ENCODE results near the gene IZUMO4.

Gene IZUMO4

DNA sequence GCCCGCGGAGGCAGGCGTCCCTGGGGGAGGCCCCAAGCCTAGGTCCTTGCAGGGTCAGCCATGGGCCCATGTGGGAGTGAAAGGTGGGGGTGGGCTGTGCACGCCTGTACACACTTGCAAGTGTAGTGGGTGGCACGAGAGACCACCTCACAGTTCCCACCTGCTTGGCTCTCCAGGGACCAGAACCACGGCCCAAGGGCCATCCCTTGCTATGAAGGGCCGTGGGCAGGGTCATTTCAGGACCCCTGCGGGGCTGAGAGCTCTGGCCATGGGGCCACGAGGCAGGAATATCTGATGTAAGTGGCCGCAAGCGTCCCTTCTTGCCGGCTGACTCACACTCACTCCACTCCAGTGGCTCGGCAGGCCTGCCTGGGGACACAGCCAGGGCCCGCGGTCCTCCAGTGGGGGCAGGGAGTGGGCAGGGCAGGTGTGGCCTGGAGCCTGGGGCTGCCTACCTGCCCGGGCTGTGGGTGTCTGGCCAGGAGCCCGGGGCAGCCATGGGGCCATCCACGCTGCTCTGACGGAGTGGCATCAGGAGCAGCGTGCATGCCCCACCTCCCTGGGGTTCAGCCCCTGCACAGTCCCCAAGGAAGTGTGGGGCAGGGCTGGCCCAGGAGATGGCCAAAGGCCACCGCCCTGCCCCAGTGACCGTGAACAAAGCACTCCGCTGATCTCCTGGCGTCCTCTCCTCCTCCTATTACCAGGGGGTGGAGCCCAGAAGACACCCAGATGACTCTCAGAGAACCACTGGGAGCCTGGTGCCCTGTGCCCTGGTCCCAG, 37.1 kb upstream of the IZUMO4 start:
- FAIRE-seq: no peak

DNA sequence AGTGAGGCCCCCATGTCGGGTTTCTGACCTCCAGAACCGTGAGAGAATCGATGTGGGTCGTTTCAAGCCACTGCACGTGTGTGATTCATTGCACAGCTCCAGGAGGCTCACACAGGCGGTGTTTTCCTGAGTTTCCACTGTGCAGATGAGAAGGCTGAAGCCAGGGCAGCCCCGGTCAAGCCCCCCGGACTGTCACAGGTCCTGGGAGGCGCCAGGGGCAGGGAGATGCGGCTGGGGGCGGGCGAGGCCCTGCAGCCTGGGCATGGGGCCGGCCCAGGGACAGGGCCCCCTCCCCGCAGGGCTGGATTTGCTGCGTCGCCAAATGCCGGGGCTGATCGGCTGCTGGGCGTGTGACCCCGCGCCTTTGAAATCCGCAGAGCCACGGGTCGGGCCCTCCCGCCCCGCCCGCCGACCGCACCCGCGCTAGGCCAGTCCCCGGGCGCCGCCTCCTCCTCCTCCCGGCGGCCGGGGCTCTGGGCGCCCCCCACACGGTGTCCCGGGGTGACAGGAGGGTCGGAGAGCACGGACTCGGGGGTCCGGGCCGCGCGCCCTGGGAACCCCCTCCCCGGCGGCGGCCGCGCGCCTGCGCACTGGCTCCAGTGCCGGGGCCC, 35.7 kb upstream of the IZUMO4 start:
- FAIRE-seq: no peak

DNA sequence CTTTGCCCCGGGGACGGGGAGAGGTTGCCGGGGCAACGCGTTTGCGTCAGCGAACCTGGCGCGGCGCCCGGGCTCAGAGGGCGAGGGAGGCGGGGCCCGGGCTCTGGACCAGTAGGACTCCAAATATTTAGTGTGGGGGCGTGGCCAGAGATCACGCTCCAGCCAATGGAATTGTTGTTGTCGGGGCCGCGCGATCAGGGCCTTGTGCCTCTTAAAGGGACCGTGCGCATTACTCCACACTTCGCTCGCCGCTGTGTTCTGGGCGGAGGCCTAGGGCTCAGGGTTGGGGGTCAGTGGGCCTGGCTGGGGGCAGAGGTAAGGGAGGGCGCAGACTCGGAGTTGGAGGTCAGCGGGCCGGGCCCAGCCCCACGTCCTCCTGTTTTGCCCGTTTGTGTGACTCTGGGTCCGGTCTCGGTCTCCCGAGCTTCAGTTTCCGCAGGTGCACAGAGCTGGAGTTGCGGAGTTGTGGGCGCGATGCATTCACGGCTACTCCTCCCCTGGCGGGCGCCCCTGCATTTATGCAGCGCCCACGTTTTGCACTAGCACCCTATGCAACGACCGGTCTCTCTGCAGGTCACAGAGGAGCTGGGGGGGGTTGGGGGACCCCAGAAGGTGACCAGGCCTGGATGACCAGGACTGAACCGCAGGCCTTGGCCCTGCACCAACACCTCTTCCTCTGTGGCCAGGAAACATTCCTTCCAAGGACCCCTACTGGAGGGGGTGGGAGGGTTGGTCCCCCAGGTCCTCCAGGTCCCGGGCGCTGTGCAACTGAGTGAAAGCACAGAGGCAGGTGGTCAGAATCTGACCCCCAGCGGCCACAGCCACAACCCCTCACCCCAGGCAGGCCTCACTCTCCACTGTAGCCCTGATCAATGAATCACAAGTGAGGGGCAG, 35.0 kb upstream of the IZUMO4 start:
- peak; percentile 97 for FAIRE-seq

DNA sequence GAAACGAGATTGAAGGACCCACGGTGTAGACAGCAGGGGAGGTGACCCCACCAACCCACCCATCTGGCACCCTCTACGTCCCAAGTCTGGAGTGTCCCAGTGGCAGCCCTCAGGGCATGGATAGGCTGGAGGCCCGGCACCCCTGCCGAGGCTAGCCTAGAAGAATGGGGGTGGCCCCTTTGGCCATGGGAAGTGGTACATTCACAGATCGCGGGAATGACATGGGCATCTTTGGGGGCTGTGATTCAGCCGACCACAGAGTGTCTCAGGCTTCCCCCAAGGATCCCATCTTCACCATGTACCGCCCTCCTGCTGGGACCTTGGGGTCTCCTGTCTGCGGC, 34.4 kb upstream of the IZUMO4 start:
- no peak for FAIRE-seq

DNA sequence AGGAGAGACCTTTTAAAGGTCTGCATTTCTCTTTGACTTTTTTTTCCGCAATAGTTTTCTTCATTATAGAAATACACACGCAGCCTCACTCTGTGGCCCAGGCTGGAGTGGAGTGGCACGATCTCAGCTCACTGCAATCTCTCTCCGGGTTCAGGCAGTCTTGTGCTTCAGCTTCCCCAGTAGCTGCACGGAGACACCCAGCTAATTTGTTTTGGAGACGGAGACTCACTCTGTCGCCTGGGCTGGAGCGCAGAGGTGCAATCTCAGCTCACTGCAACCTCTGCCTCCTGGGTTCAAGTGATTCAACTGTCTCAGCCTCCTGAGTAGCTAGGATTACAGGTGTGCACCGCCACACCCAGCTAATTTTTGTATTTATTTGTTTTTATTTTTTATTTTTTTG, 33.9 kb upstream of the IZUMO4 start:
- no peak for FAIRE-seq

DNA sequence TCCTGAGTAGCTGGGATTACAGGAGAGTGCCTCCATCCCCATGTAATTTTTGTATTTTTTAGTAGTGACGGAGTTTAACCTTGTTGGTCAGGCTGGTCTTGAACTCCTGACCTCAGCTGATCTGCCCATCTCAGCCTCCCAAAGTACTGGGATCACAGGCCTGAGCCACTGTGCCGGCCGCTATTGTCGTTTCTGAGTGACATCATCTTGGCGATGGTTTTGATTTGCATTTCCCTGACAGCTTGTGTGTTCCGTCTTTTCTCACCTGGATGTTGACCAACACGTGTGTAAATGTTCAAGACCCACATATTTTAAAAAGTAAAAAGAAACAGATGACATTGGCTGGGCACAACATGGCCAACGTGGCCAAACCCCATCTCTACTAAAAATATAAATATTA, 32.9 kb upstream of the IZUMO4 start:
- no peak for FAIRE-seq

DNA sequence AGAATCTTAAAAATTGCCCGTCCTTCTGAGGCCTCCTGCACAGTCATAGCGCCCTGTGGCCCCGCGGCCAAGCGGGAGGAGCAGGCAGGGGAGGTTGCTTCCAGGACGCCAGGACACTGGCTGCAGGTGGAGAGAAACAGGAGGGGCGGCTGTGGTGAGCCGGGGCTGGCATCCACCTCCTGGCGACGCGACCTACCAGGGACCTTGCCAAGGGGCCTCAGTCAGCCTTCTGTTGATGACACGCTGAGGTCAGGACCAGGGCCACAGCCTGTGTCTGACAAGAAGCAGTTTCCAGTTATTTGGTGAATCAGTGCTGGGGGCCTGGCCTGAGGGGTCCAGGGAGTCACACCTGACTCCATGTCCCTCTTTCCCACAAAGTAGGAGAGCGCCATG, 32.3 kb upstream of the IZUMO4 start:
- no peak for FAIRE-seq

DNA sequence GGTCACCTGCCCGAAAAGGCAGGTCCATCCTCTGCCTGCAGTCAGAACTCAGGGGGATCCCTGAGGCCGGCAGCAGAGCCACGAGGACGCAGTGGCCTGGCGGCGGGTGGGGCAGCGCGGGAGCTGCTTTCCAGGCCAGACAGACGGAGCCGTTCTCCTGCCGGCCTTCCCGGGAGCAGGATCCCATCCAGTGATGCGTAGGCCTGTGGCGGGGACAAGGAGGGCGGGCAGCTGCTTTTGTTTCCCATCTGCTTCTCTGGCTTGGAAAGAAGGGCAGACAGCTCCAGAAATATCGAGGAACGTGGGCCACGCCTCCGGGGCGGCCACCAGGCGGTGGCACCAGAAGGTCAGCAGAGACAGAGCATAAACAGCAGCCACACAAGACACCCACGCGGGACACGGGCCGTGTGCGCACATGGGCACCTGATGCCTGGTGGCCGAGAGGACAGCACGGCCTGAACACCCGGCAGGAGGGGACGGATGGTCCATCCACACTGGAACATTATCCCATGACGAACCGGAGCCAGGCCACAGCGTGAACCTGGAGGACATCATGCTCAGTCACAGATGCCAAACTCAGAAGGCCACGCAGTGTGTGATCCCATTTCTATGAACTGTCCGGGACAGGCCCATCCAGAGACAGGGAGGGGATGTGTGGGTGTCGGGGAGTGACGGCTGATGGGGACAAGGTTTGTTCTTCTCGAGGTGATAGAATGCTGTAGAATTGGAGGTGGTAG, 31.8 kb upstream of the IZUMO4 start:
- FAIRE-seq: no peak

DNA sequence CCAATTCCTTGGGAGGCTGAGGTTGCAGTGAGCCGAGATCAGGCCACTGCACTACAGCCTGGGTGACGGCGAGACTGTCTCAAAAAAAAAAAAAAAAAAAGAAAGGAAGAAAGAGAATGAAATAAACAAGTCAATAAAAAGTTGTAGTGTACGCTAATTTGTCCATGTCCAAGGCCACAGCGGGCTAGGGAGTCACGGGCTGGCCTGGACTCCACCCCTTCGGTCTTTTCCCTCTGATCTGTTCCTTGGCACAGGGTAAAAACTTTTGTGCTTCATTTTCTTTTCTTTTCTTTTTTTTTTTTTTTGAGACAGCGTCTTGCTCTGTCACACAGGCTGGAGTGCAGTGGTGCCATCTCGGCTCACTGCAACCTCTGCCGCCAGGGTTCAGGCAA, 26.3 kb upstream of the IZUMO4 start:
- FAIRE-seq: no peak

DNA sequence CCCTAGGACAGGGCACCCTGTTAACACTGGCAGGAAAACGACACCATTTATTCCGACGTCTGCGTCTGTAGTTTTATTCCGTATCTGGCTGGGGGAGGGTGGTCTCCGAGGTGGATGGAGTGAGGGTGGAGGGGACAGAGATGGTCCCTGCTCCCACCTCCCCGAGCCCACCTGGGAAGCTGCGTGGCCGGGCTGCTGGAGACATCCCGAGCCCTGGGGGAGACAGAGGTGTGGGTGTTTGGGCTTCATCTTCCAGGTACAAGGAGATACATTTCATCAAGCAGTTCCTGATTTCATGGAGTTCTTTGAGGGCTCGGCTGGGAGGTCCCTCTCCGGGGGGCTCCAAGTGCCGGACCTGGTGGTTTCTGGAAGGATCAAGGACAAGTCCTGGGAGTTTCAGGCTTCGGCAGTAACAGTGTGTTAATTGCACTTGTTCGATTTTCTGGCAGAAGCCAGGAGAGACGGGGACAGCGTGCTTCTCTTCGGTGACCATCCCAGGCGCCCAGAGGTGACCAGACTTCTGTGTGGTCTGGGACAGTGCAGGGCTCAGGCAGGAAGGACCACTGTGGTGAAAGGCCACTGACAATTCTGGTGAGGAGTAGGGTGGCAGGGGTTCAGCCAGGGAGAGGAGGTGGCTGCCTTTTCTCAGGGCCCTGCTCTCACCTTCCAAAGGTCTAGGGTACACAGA, 25.6 kb upstream of the IZUMO4 start:
- FAIRE-seq: no peak

DNA sequence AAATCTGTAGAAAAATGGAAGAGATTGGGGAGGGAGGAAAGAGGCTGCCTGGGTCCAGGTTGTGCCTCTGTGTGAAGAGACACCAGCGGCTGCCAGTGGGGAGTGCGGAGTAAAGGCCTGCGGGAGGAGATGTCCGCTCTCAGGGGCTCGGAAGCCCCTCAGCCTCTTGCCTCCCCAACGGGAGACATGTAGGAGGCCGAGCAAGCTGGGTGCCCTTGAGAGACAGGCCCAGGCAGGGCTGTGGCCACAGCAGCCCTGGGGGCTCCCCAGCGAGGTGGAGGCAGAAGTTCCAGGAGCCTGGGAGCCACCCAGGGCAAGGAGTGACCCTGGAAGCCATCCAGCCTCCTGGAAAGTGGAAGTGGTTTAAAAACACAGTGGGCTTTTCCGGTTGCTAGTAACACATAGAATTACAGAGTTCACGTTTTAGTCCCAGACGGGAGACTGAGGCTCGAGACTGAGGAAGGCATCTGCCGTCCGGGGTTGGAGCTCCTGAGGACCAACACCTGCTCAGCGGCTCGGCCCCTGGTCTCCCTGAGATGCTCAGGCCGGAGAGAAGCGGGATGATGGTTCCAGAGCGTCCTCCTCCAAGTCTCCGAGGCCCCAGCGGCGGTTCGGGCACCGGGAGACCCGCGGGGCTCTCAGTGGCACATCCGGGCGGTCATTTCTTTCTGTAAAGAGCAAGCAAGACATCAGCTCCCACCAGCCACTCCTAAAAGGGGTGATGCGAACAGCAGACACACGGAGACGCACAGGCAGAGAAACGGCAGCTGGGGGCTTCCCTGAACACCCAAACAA, 23.8 kb upstream of the IZUMO4 start:
- no peak for FAIRE-seq

DNA sequence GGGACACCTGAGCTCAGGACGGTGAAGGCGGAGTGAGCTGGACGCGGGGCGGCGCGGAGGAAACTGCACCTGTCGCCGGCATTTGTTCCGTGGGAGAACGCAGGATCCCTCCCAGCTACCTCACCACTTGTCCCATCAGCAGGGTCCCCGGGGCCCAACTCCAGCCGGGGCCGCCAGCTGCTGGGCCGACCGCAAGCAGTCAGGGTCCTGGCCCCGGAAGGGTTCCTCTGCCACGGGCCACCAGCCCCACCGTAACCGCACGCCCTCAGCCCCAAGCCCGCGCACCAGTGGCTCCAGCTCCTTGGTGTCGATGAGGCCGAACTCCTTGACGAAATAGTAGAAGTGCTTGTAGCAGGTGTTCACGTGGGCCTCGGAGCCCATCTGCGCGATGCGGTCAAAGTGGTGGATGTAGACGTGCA, 20.2 kb upstream of the IZUMO4 start:
- no peak for FAIRE-seq

DNA sequence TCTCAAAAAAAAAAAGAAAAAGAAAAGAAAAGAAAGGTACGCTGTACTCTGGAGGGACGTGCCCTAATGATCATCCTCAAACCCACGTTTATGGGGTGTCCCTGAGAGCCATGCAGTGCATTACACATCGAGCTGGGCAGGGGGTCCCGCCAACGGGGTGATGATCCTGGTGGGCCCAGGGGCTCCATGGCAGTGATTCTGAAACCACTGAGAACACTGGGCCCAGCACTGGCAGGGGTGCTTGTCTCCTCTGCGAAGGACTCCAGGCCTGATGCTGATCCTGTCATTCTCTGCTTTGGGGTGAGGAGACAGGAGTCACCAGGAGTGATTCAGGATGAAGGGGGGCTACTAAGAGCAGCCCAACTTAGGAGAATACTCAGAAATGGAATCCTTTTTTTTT, 19.3 kb upstream of the IZUMO4 start:
- FAIRE-seq: no peak

DNA sequence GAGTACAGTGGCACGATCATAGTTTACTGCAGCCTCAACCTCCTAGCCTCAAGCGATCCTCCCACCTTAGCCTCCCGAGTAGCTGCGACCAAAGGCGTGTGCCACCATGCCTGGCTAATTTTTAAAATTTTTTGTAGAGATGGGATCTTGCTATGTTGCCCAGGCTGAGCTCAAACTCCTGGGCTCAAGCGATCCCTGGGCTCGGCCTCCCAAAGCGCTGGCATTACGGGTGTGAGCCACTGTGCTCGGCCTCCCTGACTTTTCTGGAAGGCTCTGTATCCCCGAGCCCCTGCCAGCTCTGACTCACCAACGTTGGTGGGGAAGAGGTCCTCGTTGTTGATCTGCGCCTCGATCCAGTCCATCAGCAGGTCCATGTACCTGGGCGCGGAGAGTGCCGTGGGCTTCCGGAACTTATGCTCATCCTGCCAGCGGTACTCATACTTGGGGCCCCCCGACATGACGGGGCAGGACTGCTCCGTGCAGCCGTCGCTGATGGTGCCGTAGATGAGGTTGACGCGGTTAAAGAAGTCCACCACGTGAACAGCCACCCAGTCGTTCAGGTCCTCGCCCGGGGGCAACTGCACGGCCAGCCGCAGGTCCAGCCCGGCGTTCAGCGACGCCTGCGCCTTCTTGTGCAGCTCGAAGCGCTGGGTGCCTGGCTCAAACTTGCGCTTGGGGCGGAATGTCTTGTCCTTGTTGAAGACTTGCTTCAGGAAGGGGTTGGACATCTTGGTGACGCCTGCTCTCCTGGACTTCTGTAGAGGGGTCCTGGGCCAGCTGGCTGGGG, 18.7 kb upstream of the IZUMO4 start:
- FAIRE-seq: no peak

DNA sequence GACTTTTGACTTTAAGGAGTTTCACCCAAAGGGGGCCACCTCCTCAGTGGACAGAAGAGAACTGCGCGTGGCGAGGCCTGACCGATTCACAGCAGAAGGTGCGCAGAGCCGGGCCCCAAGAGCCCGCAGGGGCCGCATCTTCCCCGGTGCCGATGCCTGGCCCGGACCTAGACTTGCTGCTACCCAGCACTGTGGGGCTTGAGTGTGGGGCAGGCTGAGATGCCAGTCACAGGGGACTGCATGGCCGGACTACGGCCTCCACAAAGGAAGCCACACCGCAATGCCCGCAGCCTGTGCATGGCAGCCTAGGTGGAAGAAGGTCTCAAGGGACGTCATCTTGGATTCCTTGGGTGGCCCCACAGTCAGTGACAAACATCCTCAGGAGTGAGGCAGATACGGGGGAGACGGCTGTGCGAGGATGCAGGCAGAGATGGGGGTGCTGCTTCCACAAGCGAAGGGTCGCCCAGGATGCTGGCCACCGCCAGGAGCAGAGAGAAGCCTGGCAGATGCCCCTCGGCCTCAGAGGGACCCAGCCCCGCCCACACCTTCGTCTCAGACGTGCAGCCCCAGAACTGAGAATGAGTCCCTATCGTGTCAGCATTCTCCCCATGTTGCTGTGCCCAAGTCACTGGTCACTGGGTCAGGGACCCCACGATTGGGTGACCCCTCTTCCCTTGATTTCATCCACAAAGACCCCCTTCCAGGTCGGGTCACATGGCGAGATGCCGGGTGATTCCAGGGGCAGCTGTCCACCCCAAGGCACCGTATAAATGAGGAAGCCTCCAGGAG, 17.4 kb upstream of the IZUMO4 start:
- FAIRE-seq: no peak

DNA sequence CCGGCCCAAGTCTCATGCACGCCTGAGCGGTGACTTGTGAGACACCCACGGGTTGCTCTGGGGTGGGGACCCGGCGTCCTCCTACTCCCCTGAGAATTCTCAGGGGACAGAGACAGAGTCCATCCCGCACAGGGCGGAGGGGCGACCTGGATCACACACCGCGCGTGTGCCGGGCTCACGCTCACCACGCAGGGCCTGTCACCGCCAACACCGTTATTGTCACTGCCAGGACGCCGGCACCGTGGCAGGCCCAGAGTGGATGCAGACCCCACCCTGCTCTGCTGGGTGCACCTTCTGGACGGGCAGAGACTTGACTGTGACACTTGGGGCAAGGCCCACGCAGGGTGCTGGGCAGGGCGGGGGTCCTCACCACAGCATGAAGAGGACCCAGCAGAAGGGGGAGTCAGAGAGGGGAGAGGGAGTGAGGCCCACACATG, 16.8 kb upstream of the IZUMO4 start:
- FAIRE-seq: no peak

DNA sequence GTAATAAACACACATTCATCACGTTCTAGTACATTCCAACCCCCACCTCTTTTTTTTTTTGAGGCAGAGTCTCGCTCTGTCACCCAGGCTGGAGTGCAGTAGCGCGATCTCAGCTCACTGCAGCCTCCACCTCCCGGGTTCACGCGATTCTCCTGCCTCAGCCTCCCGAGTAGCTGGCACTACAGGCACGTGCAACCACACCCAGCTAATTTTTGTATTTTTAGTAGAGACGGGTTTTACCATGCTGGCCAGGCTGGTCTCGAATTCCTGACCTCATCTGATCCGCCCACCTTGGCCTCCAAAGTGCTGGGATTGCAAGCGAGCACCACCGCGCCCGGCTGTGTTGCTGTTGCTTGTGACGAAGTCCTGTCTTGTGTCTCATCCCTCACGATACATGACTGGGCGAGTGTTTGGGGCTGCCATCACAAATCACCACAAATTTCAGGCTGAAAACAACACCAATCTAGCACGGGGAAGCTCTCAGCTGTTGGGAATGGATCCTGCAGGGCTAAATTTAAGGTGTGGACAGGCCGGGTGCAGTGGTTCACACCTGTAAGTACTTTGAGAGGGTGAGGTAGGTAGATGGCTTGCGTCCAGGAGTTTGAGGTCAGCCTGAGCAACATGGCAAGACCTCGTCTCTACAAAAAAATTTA, 16.3 kb upstream of the IZUMO4 start:
- FAIRE-seq: no peak

DNA sequence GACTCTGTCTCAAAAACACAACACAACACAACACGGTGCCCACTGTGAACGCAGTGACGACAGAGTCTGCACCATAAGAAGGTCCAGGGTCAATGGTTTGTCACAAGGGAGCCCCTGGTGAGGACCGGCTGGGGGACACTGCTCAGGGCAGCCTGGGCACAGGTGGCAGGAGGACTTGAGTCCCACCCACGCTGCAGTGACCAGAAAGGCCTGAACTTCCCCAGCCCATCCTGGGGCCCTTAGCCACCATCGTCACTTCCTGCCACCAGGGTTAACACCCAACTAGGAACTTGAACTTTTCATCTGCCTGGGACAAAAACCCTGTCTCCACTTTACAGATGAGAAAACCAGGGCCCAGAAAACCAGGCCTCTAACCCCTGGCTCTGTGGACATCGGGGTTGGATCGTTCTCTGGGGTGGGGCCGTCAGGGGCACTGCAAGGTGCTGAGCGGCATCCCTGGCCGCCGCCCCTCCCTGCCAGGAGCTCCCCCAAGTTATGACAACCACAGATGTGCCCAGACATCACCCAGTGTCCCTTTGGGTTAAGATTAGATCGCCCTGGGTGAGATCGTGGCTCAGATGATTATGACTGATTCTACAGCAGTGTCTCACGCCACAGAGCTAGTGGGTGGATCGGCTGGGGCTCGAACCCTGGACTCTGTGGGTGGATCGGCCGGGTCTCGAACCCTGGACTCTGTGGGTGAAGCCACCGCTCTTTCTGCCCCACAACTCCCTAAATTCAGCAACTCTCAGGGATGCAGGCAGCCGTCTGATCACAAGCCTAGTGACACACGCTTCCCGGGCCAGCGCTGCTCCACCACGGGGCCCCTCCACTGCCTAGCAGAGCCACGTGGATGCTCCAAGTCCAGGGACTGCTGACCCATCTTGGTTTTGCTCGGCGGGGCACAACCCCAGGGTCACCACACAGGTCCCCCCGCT, 14.6 kb upstream of the IZUMO4 start:
- FAIRE-seq: no peak

Measured in G401.6 (cell line).